SK-N-MC (cell line): ENCODE data around the gene CCL4L2.
"Not testable (repeated sequence)": the region's sequence is repeated elsewhere in the genome, so short reads cannot be mapped to it uniquely, and the experiment has no call there.

Experiments used
- EZH2 ChIP-seq: fragments of 200-600 bp; sonication (generic); IDR thresholded peaks from one replicate; pipeline ENCODE4 v1.6.1; 2017; ENCODE audit warnings: antibody characterized with exemption
- FOXP2 ChIP-seq: optimal IDR thresholded peaks from 2 replicates; pipeline ENCODE3; 2011; ENCODE audit warnings: mild to moderate bottlenecking, moderate library complexity; ENCODE audit not compliant: insufficient read depth; ENCODE audit errors: extremely low read length, control extremely low read depth
- POLR2AphosphoS5 ChIP-seq: IDR thresholded peaks from 2 replicates; pipeline ENCODE4 v1.6.1; 2012; ENCODE audit warnings: mild to moderate bottlenecking, low read depth, low read length, borderline replicate concordance

- TF ChIP-seq EZH2, POLR2AphosphoS5, FOXP2: not testable (repeated sequence)
These were observed 16.6 kb upstream of the CCL4L2 start for GRCh38 chr17:36194147-36194831.
